Measurements from ENCODE around the gene CENPX.

Gene CENPX

GRCh38 chr17:82031885-82032627, 9.4 kb upstream of the CENPX start:
- no peak for DNase-seq (ENCODE audit: low read depth, low spot score)

GRCh38 chr17:82031303-82031884, 8.7 kb upstream of the CENPX start, which contains the start of gene RAC3:
Gene RAC3, plus strand, starts transcription at chr17:82031678. Its CDS starts 84 bp downstream, at chr17:82031762.
- peak within 1 kb of the TSS; percentile 90 for H3K4me3 ChIP-seq
- H3K9ac ChIP-seq (ENCODE audit: insufficient read length), result peak within 1 kb of the TSS; percentile 76
- TF ChIP-seq EZH2 (IDR thresholded peaks at IDR 0.05) (no peak), POLR2AphosphoS5 (IDR thresholded peaks at IDR 0.05; ENCODE audit: borderline replicate concordance, low read depth, low read length) (no peak), FOXP2 (optimal IDR thresholded peaks at IDR 0.05; ENCODE audit: control extremely low read depth, extremely low read length, insufficient read depth) (no peak)
- H3K36me3 ChIP-seq (ENCODE audit: insufficient read depth, low read length), result no peaks in the 10 kb centered on the region
- no peaks in the 10 kb centered on the region for H3K9me3 ChIP-seq (ENCODE audit: low read depth, low read length)
- no peak within 1 kb of the TSS for H3K27ac ChIP-seq
- no peak for DNase-seq (ENCODE audit: low read depth, low spot score)

More at GRCh38 chr17:82031885-82032627, 9.4 kb upstream of the CENPX start:
- Histone ChIP-seq H3K36me3 (ENCODE audit: insufficient read depth, low read length) (no peaks in the 10 kb centered on the region), H3K9ac (ENCODE audit: insufficient read length) (peak overlapping the region; percentile 76), H3K9me3 (ENCODE audit: low read depth, low read length) (no peaks in the 10 kb centered on the region), H3K4me3 (peak overlapping the region; percentile 80), H3K27ac (no peak overlapping the region)
- TF ChIP-seq EZH2 (IDR thresholded peaks at IDR 0.05) (no peak), POLR2AphosphoS5 (IDR thresholded peaks at IDR 0.05; ENCODE audit: borderline replicate concordance, low read depth, low read length) (no peak; the same call in 1 of the 2 replicates), FOXP2 (optimal IDR thresholded peaks at IDR 0.05; ENCODE audit: control extremely low read depth, extremely low read length, insufficient read depth) (no peak)

GRCh38 chr17:82030470-82031302, 8.0 kb upstream of the CENPX start:
- H3K4me3 ChIP-seq, result peak overlapping the region; percentile 90
- TF ChIP-seq FOXP2 (optimal IDR thresholded peaks at IDR 0.05; ENCODE audit: control extremely low read depth, extremely low read length, insufficient read depth) (no peak), POLR2AphosphoS5 (IDR thresholded peaks at IDR 0.05; ENCODE audit: borderline replicate concordance, low read depth, low read length) (no peak; the same call in 1 of the 2 replicates), EZH2 (IDR thresholded peaks at IDR 0.05) (no peak)
- H3K9me3 ChIP-seq (ENCODE audit: low read depth, low read length), result no peaks in the 10 kb centered on the region
- no peak for DNase-seq (ENCODE audit: low read depth, low spot score)
- no peak overlapping the region for H3K27ac ChIP-seq
- H3K9ac ChIP-seq (ENCODE audit: insufficient read length), result peak overlapping the region; percentile 62
- H3K36me3 ChIP-seq (ENCODE audit: insufficient read depth, low read length), result no peaks in the 10 kb centered on the region

- H3K27ac ChIP-seq, result no peak overlapping the region
- DNase-seq (ENCODE audit: low read depth, low spot score), result no peak
- H3K36me3 ChIP-seq (ENCODE audit: insufficient read depth, low read length), result no peaks in the 10 kb centered on the region
- H3K9me3 ChIP-seq (ENCODE audit: low read depth, low read length), result no peaks in the 10 kb centered on the region
- peak overlapping the region; percentile 90; the same call in 1 of the 2 replicates for H3K4me3 ChIP-seq
- no peak overlapping the region for H3K9ac ChIP-seq (ENCODE audit: insufficient read length)
- TF ChIP-seq FOXP2 (optimal IDR thresholded peaks at IDR 0.05; ENCODE audit: control extremely low read depth, extremely low read length, insufficient read depth), result no peak
- no peak for TF ChIP-seq EZH2 (IDR thresholded peaks at IDR 0.05)
- no peak for TF ChIP-seq POLR2AphosphoS5 (IDR thresholded peaks at IDR 0.05; ENCODE audit: borderline replicate concordance, low read depth, low read length)
Measured at GRCh38 chr17:82029990-82030469, 7.4 kb upstream of the CENPX start.

GRCh38 chr17:82029391-82029790, 6.7 kb upstream of the CENPX start:
- no peak for DNase-seq (ENCODE audit: low read depth, low spot score)
- no peaks in the 10 kb centered on the region for H3K36me3 ChIP-seq (ENCODE audit: insufficient read depth, low read length)
- H3K27ac ChIP-seq, result no peak overlapping the region
- no peak for TF ChIP-seq POLR2AphosphoS5 (IDR thresholded peaks at IDR 0.05; ENCODE audit: borderline replicate concordance, low read depth, low read length)
- TF ChIP-seq EZH2 (IDR thresholded peaks at IDR 0.05), result no peak
- no peak for TF ChIP-seq FOXP2 (optimal IDR thresholded peaks at IDR 0.05; ENCODE audit: control extremely low read depth, extremely low read length, insufficient read depth)
- H3K4me3 ChIP-seq, result no peak overlapping the region
- no peaks in the 10 kb centered on the region for H3K9me3 ChIP-seq (ENCODE audit: low read depth, low read length)
- no peak overlapping the region for H3K9ac ChIP-seq (ENCODE audit: insufficient read length)

GRCh38 chr17:82028966-82029365, 6.3 kb upstream of the CENPX start:
- TF ChIP-seq POLR2AphosphoS5 (IDR thresholded peaks at IDR 0.05; ENCODE audit: borderline replicate concordance, low read depth, low read length) (no peak), EZH2 (IDR thresholded peaks at IDR 0.05) (no peak), FOXP2 (optimal IDR thresholded peaks at IDR 0.05; ENCODE audit: control extremely low read depth, extremely low read length, insufficient read depth) (no peak)
- no peaks in the 10 kb centered on the region for H3K36me3 ChIP-seq (ENCODE audit: insufficient read depth, low read length)

GRCh38 chr17:82028246-82028645, 5.6 kb upstream of the CENPX start:
- Histone ChIP-seq H3K36me3 (ENCODE audit: insufficient read depth, low read length) (no peaks in the 10 kb centered on the region), H3K27ac (no peak overlapping the region), H3K9ac (ENCODE audit: insufficient read length) (no peak overlapping the region), H3K9me3 (ENCODE audit: low read depth, low read length) (no peaks in the 10 kb centered on the region), H3K4me3 (no peak overlapping the region)
- TF ChIP-seq EZH2 (IDR thresholded peaks at IDR 0.05) (no peak), POLR2AphosphoS5 (IDR thresholded peaks at IDR 0.05; ENCODE audit: borderline replicate concordance, low read depth, low read length) (no peak), FOXP2 (optimal IDR thresholded peaks at IDR 0.05; ENCODE audit: control extremely low read depth, extremely low read length, insufficient read depth) (no peak)
- DNase-seq (ENCODE audit: low read depth, low spot score), result no peak

More at GRCh38 chr17:82028966-82029365, 6.3 kb upstream of the CENPX start:
- no peak overlapping the region for H3K27ac ChIP-seq
- DNase-seq (ENCODE audit: low read depth, low spot score), result no peak
- H3K9ac ChIP-seq (ENCODE audit: insufficient read length), result no peak overlapping the region
- H3K4me3 ChIP-seq, result no peak overlapping the region
- H3K9me3 ChIP-seq (ENCODE audit: low read depth, low read length), result no peaks in the 10 kb centered on the region
